ENCODE measurements around the gene TCAP. TPM values are rescaled to one million over a fixed set of nuclear protein-coding genes. Genes with fewer than 3 reads are reported as not detected.

TCAP gene
- total and polyA plus RNA-seq, 12 donors, result 0.78 to 13.6 (median 1.8) TPM; not detected in 1

DNA sequence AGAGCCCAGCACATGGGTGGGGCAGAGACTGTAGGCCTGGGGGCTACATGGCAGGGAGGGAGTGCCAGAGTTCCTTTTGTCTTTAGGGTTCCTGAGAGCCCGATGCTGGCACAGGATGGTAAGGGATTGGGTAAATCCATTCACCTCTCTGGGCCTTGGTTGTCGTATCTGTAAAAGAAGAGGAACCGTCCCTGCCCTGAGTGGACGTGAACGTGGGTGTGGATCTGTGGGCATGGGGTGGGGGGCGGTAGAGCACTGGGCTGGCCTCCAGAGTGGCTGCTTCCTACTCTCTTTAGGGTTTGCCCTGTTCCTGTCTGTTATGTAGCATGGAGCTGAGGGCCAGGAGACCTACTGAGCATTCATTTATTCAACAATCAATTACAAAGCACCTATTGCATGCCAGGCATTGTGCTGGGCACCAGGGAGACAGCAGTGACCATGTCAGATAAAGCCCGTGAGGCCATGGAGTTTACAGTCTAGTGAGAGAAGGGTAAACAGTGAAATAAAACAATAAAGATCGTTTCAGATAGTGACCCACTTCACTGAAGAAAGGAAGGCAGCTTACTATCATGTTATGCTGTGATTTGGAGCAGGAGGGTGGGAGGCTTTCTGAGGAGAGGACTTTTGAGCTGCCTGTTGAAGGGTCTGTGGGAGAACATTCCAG, 13.1 kb upstream of the TCAP start:
- DNase-seq, result no peak
- H3K4me3 ChIP-seq, result no peak overlapping the region
- intact Hi-C loops (cut with DNase I), result no loop called here
- H3K27me3 ChIP-seq, result no peaks in the 10 kb centered on the region
- TF ChIP-seq, protein P1, sequence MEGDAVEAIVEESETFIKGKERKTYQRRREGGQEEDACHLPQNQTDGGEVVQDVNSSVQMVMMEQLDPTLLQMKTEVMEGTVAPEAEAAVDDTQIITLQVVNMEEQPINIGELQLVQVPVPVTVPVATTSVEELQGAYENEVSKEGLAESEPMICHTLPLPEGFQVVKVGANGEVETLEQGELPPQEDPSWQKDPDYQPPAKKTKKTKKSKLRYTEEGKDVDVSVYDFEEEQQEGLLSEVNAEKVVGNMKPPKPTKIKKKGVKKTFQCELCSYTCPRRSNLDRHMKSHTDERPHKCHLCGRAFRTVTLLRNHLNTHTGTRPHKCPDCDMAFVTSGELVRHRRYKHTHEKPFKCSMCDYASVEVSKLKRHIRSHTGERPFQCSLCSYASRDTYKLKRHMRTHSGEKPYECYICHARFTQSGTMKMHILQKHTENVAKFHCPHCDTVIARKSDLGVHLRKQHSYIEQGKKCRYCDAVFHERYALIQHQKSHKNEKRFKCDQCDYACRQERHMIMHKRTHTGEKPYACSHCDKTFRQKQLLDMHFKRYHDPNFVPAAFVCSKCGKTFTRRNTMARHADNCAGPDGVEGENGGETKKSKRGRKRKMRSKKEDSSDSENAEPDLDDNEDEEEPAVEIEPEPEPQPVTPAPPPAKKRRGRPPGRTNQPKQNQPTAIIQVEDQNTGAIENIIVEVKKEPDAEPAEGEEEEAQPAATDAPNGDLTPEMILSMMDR (IDR thresholded peaks at IDR 0.05), result no peak
- no peak for TF ChIP-seq POLR2A (IDR thresholded peaks at IDR 0.05)
- H3K4me1 ChIP-seq (replicated peaks in 1 of 2), result peaks cover 0 to 30% of the 10 kb centered on the region in 2 donors
- H3K36me3 ChIP-seq (replicated peaks in 1 of 2), result no peaks in the 10 kb centered on the region
- no peaks in the 10 kb centered on the region for H3K9me3 ChIP-seq (replicated peaks in 1 of 3)
- WGBS, 4 donors, result 53 to 75% (median 68%) methylated on average over 6 to 8 of the region's 8 CpGs
- peak overlapping the region in 1 of 5 donors; percentile 47 for H3K27ac ChIP-seq

DNA sequence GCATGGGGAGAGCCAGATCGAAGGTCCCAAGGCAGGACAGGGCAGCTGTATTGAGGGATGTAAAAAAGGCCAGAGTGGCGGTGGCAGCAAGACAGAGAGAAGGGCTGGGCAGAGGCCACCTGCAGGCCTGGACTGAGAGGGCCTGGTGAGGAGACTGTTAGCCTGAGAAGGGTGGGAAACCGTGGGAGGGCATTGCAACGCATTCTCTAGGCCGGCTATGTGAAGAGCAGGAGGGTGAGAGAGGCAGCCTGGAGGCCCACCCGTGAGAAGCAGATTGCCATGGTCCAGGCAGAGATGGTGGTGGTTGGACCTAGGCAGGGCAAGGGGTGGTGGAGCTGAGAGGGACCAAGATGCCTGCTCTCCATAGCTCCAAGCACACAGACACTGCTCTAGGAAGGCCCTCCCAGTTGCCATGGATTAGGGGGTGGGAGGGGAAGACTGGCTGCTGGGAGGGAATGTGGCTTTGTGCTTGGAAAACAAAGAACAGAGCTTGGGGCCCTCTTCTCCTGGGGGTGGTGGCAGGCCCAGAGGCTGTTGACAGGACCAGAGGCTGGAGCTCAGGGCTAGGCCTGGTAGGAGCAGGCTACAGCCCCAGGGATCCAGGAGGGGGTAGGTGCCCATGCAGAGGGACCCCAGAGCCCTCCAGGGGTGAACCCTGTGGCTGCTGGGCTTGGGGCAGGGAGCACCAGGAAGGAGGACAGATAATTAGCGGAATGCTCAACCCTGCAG, 12.4 kb upstream of the TCAP start:
- WGBS, 4 donors, result 72 to 86% (median 78%) methylated on average over 6 to 7 of the region's 7 CpGs
- no peak overlapping the region for H3K4me3 ChIP-seq
- TF ChIP-seq, protein P1 (IDR thresholded peaks at IDR 0.05), result no peak
- no peak for TF ChIP-seq POLR2A (IDR thresholded peaks at IDR 0.05)
- peak overlapping the region in 2 of 5 donors; percentile 10 to 47 for H3K27ac ChIP-seq
- H3K9me3 ChIP-seq (replicated peaks in 1 of 3), result no peaks in the 10 kb centered on the region
- peaks cover 0 to 33% of the 10 kb centered on the region in 2 donors for H3K4me1 ChIP-seq (replicated peaks in 1 of 2)
- DNase-seq, result no peak
- no peaks in the 10 kb centered on the region for H3K27me3 ChIP-seq
- H3K36me3 ChIP-seq (replicated peaks in 1 of 2), result peaks cover 0 to 2% of the 10 kb centered on the region in 2 donors
- intact Hi-C loops (cut with DNase I), result no loop called here

DNA sequence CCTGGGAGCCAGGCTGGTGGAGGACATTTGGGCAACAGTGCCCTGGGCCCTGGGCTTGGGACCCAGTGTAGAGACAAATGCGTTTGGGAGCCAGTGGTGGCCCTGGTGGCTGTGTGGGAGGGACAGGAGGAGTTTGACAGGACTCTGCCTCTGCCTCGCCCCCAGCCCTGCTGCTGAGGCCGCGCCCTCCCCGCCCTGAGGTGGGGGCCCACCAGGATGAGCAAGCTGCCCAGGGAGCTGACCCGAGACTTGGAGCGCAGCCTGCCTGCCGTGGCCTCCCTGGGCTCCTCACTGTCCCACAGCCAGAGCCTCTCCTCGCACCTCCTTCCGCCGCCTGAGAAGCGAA, 11.9 kb upstream of the TCAP start:
- Histone ChIP-seq H3K27me3 (no peaks in the 10 kb centered on the region), H3K36me3 (replicated peaks in 1 of 2) (peaks cover 0 to 8% of the 10 kb centered on the region in 2 donors), H3K9me3 (replicated peaks in 1 of 3) (no peaks in the 10 kb centered on the region), H3K27ac (peak overlapping the region in 2 of 5 donors; percentile 10 to 47), H3K4me3 (no peak overlapping the region), H3K4me1 (replicated peaks in 1 of 2) (peaks cover 0 to 36% of the 10 kb centered on the region in 2 donors)
- WGBS, 4 donors, result 70 to 83% (median 77%) methylated on average over 9 to 12 of the region's 12 CpGs
- no peak for DNase-seq
- TF ChIP-seq, protein P1 (IDR thresholded peaks at IDR 0.05), result no peak
- TF ChIP-seq POLR2A (IDR thresholded peaks at IDR 0.05), result no peak
- intact Hi-C loops (cut with DNase I), result no loop called here

DNA sequence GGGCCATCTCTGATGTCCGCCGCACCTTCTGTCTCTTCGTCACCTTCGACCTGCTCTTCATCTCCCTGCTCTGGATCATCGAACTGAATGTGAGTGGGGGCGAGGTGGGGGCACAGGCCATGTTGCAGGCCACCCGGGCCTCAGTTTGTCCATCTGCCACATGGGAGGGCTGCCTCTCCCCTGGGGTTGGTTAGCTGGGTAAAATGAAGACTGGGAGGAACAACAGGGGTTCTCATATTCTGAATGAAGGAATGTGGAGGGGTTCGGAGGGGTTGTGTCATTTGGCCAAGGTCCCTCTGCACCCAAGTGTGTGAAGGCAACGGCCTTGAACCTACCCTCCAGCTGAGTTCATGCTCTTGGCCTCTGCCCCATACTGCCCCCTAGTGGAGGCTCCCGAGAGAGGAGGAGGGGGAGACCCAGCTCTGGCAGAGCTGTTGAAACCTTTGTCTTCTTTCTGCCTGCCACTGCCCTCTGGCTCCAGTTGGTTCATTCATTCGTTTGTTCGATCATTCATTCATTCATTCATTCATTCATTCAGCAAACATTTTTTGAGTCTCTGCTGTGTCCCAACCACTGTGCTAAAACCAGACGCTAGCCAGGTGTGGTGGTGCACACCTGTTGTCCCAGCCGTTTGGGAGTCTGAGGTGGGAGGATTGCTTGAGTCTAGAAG, 11.4 kb upstream of the TCAP start:
- peaks cover 0 to 39% of the 10 kb centered on the region in 2 donors for H3K4me1 ChIP-seq (replicated peaks in 1 of 2)
- peak overlapping the region in 1 of 5 donors; percentile 47 for H3K27ac ChIP-seq
- peaks cover 0 to 13% of the 10 kb centered on the region in 2 donors for H3K36me3 ChIP-seq (replicated peaks in 1 of 2)
- H3K9me3 ChIP-seq (replicated peaks in 1 of 3), result no peaks in the 10 kb centered on the region
- H3K4me3 ChIP-seq, result no peak overlapping the region
- DNase-seq, result peak; percentile 63 to 83 (median 71)
- H3K27me3 ChIP-seq, result no peaks in the 10 kb centered on the region
- TF ChIP-seq POLR2A (IDR thresholded peaks at IDR 0.05), result no peak
- TF ChIP-seq, protein P1 (IDR thresholded peaks at IDR 0.05), result peak; percentile 55 to 72 (median 68)
- intact Hi-C loops (cut with DNase I), result no loop called here
- WGBS, 4 donors, result 57 to 65% (median 59%) methylated on average over 13 to 14 of the region's 14 CpGs
